Astrocyte of the cerebellum (primary cell): ENCODE results near the gene CEP164.

Source experiments
- DNase-seq: peaks from one replicate; pipeline ENCODE4 v3.0.0-alpha.2; 2011; ENCODE audit warnings: low read depth
- H3K4me3 ChIP-seq: 2 replicates; pipeline ENCODE4 v1.5.1; 2011; ENCODE audit warnings: mild to moderate bottlenecking, low read depth, low read length, moderate library complexity
- in situ Hi-C: cut with HindIII; loops from 2 replicates; pipeline ENCODE4 v1.10.0; 2017; ENCODE audit warnings: low sequenced_read_pairs
- TF ChIP-seq, protein P1 (sequence below): IDR thresholded peaks from 2 replicates; pipeline ENCODE4 v1.5.1; 2012; ENCODE audit warnings: low read length, low read depth, moderate library complexity, mild to moderate bottlenecking; ENCODE audit errors: missing control alignments

The CEP164 gene

DNA sequence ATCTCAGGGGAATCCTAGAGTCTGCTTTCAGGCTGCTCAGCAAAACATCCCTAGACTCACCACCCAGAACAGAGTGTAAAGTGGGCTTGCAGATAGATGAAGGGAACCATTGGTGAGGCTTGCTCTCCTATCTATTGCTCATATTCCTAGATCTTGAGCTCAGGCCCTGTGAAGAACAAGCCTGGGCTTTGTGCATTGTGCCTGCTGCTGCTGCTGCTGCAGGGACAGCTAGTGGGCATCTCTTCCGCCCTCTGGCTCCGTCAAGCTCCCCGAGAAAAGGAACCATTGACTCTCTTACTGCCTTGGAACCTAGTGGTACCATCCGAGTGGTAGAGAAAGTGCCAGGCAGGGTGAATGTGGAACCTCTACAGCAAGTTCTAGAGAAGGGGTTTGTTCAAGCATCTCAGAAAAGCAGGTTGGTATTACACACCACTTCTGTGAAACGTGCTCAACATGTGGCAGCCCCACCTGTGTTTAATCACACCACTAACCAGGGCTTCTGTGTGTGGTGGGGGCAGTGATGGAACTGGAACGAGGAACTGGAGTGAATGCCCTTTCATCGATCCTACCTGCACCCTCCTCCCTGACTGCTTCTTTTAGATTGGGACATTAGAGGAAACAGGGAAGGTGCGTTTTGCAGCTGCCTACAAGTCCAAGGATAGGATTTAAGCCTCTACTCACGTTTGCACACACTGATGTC is 32.1 kb upstream of the CEP164 start:
- TF ChIP-seq, protein P1, sequence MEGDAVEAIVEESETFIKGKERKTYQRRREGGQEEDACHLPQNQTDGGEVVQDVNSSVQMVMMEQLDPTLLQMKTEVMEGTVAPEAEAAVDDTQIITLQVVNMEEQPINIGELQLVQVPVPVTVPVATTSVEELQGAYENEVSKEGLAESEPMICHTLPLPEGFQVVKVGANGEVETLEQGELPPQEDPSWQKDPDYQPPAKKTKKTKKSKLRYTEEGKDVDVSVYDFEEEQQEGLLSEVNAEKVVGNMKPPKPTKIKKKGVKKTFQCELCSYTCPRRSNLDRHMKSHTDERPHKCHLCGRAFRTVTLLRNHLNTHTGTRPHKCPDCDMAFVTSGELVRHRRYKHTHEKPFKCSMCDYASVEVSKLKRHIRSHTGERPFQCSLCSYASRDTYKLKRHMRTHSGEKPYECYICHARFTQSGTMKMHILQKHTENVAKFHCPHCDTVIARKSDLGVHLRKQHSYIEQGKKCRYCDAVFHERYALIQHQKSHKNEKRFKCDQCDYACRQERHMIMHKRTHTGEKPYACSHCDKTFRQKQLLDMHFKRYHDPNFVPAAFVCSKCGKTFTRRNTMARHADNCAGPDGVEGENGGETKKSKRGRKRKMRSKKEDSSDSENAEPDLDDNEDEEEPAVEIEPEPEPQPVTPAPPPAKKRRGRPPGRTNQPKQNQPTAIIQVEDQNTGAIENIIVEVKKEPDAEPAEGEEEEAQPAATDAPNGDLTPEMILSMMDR: no peak
- in situ Hi-C loops: no loop called here
- DNase-seq: no peak
- no peak overlapping the region for H3K4me3 ChIP-seq

DNA sequence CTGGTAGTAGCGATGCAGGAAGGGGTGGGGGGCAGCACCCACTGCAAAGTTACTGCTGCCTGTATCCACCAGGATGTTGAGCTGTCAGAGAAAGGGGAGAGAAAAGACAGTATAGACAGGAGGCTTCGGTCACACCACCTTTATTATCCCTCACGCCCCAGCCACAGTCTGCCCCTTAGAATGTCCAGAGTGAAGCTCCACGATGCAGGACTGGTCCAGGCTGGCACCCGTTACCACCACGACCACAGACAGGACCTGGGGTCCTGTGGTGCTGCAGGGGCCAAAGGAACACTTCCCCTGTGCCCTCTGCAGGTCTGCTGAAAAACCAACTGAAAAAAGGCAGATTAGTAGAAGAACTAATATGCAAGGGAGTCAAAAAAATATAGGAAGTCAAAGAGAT is 30.8 kb upstream of the CEP164 start:
- TF ChIP-seq, protein P1: no peak
- in situ Hi-C loops: no loop called here
- DNase-seq: no peak
- H3K4me3 ChIP-seq: no peak overlapping the region

DNA sequence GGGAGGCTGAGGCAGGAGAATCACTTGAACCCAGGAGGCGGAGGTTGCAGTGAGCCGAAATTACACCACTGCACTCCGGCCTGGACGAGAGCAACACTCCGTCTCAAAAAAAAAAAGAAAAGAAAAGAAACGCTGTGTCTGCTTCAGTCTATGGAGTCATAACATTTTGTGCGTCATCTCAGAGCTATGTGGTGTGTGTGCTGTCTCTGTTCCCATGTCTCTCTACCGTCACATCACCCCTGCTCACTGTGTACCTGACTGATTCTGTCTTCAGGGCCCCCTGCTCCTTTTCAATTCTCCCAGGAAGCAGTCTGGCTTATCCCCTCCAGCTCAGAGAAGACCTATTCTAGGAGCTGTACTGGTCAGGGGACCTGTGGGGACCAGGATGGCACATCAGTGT is 29.5 kb upstream of the CEP164 start:
- in situ Hi-C loops: no loop called here
- TF ChIP-seq, protein P1: no peak

DNA sequence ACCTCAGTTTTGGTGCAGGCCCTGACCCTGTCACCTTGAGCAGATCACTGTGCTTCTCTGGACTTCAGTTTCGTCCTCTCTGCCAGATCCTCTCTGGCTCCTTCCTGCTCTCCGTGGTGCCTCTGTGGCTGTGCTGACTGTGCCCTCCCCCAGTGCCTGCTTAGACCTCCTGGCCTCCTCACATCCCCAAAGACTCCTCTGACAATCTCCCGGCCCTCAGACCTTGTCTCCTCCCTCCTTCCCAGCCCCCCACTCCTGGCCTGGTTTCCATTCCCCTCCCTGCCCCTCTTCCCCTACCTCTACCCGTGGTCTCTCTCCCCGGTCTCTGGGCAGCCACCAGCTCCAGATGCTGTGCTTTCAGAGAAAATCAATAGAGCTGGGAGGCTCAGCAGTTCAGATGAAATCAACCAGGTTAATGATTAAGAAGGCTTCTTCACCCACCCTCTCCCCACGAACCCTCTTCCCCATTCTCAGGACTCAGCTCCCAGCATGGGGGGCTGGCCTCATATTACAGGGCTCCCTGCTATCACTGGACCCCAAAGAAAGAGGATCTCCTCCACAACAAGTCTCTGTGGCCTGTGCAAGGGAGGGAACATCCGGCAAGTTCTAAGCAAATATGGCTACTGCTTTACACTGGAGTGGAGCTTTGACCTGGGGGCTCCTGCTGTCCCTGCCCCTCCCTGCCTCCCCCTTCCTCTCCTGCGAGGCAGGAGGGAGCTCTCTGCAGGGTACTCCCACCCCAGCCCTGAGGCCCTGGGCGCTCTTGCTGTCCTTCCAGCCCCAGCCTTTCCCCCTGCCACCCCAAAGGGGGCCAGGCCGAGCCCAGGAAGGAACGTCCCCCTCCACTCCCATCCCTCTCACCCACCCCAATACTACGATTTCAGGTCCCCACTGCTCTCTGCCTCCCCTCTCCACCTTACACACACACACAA is 28.0 kb upstream of the CEP164 start:
- TF ChIP-seq, protein P1: no peak
- no peak for DNase-seq
- H3K4me3 ChIP-seq: no peak overlapping the region
- in situ Hi-C loops: no loop called here

More for the DNA sequence above, 29.5 kb upstream of the CEP164 start:
- no peak for DNase-seq
- no peak overlapping the region for H3K4me3 ChIP-seq

DNA sequence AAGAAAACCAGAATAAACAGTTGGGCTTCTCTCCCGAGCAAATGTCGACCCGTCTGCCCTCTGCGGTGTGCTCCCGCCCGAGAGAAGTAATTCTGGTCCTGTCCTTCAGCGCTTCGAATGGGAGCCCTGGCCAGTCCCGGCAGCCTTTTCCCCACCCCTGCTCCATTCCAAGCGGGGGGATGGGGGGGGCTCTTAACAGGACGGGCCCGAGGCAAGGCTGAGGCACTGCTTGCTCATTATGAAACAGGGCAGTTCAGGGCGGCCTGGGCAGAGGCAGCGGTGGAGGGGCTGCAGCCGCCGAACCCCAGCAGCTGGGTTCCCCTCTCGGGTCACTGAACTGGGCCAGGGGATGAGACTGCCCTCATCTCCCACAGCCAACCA is 27.4 kb upstream of the CEP164 start:
- H3K4me3 ChIP-seq: no peak overlapping the region
- DNase-seq: peak; percentile 24
- in situ Hi-C loops: no loop called here
- TF ChIP-seq, protein P1: no peak

DNA sequence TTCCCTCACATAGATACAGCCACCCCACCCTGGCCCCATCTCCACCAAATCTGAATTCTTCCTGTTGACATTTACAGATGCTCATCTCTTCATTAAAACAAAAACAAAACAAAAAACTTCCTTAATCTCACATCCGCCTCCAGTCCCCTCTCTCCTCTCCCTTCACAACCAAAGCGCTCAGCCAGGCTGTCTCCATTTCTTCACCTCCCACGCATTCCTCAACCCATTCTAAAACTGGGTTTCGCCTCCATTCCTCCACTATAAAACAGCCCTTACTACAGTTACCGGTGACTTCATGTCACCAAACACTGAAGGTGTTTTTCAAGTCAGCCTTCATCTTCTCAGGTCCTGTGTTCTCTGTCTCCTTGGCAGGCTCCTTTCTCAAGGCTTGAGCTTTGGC is 26.9 kb upstream of the CEP164 start:
- TF ChIP-seq, protein P1: no peak
- in situ Hi-C loops: no loop called here
- no peak overlapping the region for H3K4me3 ChIP-seq
- no peak for DNase-seq
